ENCODE measurements around the gene E2F2.
"Not testable (repeated sequence)": the region's sequence is repeated elsewhere in the genome, so short reads cannot be mapped to it uniquely, and the experiment has no call there.

The E2F2 gene

GRCh38 chr1:23522244-23522982, 8.6 kb downstream of the E2F2 start:
- FAIRE-seq, result no peak

GRCh38 chr1:23521588-23521987, 9.4 kb downstream of the E2F2 start:
- FAIRE-seq, result no peak

GRCh38 chr1:23517581-23517980, 13.5 kb downstream of the E2F2 start:
- FAIRE-seq, result no peak

- no peak for FAIRE-seq
Measured at GRCh38 chr1:23515905-23516304, 15.1 kb downstream of the E2F2 start.

GRCh38 chr1:23514111-23514679, 16.8 kb downstream of the E2F2 start:
- FAIRE-seq, result no peak

GRCh38 chr1:23509896-23510295, 21.1 kb downstream of the E2F2 start:
- no peak for FAIRE-seq

GRCh38 chr1:23506376-23507107, 24.5 kb downstream of the E2F2 start:
- no peak for FAIRE-seq

GRCh38 chr1:23505851-23506250, 25.2 kb downstream of the E2F2 start:
- FAIRE-seq, result no peak

GRCh38 chr1:23504156-23504555, 26.9 kb downstream of the E2F2 start:
- FAIRE-seq, result not testable (repeated sequence)

- no peak for FAIRE-seq
Measured at GRCh38 chr1:23502951-23503350, 28.1 kb downstream of the E2F2 start.

- no peak for FAIRE-seq
Measured at GRCh38 chr1:23500466-23500865, 30.6 kb downstream of the E2F2 start.

- FAIRE-seq, result no peak
Measured at GRCh38 chr1:23497777-23498439, 33.1 kb downstream of the E2F2 start.

- FAIRE-seq, result no peak
Measured at GRCh38 chr1:23496490-23497181, 34.4 kb downstream of the E2F2 start.

GRCh38 chr1:23494836-23495235, 36.2 kb downstream of the E2F2 start:
- FAIRE-seq, result not testable (repeated sequence)

GRCh38 chr1:23492776-23493175, 38.3 kb downstream of the E2F2 start:
- FAIRE-seq, result not testable (repeated sequence)

- no peak for FAIRE-seq
Measured at GRCh38 chr1:23492132-23492720, 38.8 kb downstream of the E2F2 start.

GRCh38 chr1:23489842-23490241, 41.2 kb downstream of the E2F2 start:
- no peak for FAIRE-seq

- FAIRE-seq, result no peak
Measured at GRCh38 chr1:23485002-23485332, 46.1 kb downstream of the E2F2 start.

GRCh38 chr1:23484253-23485001, 46.6 kb downstream of the E2F2 start:
- FAIRE-seq, result no peak

- no peak for FAIRE-seq
Measured at GRCh38 chr1:23483321-23484252, 47.4 kb downstream of the E2F2 start, which contains the start of gene ASAP3. TSS of gene ASAP3 (minus strand) at chr1:23484179. CDS start at chr1:23484133, 46 bp downstream.
